GM21529 (cell line): ENCODE results near the gene TRANK1.
"Not testable (repeated sequence)": the region's sequence is repeated elsewhere in the genome, so short reads cannot be mapped to it uniquely, and the experiment has no call there.

Experiments
- ATAC-seq: cut with Tn5 transposase; IDR thresholded peaks from one replicate; pipeline ENCODE4 v1.9.1; 2021; ENCODE audit not compliant: unreplicated experiment

TRANK1 gene

DNA sequence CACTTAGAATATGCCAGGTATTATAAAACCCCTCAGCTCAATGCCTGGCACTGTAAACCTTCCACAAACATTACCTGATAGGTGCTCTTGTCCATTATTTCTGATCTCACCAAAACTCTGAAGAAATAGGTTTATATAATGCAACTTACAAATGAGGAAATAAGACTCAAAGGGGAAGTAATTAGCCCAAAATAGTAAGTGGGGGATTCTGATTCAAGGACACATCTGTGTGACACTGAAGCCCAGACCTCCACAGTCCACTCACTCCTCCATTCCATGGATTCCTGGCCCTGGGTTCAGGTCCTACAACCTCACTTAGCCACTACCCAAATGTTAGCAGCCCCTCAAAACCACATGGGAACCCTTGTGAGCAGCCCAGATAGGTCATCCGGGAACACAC lies 49.9 kb downstream of the TRANK1 start:
- ATAC-seq: no peak

DNA sequence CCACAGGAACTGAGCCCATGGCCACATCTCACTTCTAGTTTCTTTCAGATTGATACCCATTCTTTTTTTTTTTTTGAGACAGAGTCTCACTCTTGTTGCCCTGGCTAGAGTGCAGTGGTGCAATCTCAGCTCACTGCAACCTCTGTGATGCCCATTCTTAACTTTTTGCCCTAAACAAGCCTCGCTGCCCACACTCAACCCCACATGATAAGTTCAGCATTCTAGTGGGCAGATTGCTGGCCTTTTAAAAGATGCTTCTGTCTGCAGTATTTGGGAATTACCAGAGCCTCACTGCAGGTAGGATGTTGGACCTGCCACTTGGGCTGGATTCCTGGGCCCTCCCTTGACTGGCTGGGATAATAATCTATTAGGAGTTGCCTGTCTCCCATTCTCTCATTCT lies 51.0 kb downstream of the TRANK1 start:
- ATAC-seq: peak; percentile 13

DNA sequence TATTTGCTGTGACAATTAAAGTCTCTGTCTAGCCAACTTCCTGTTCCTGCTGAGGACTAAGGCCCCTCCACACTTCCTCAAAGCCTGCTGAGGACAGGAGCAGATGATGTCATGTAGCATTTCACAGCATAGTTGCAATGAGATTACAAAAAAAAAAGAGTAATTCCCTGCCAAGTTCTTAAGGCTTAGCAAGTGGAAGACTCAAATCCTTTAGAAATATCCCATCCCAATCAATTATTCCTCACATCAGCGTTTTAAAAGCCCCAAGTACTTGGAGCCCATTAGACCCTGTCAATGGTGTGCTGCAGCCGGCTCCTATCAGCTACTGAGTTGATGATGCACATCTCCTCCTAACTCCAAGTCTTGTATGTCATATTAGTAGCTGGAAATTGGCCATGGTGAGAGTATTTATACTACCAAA lies 51.7 kb downstream of the TRANK1 start:
- peak; percentile 46 for ATAC-seq

DNA sequence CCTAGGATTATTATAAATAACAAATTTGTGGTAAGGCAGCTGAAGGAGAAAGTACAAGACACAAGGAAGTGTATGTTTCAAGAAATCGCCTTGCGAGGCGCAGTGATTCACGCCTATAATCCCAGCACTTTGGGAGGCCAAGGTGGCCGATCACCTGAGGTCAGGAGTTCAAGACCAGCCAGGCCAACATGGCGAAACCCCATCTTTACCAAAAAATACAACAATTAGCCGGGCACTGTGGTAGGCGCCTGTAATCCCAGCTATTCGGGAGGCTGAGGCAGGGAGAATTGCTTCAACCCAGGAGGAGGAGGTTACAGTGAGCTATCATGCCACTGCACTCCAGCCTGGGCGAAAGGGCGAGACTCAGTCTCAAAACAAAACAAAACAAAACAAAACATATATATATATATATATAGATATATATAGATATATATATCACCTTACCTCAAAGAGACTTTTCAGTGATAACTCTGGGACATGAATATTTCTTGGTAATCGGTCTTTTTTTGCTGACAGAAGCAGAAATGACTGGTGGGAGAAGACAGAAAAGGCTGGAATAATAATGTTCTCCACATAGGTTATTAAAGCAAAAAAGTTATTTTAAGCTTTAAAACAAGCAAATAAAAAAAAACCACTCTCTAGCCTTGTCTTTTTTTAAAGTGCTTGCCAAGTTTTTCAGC lies 52.3 kb downstream of the TRANK1 start:
- ATAC-seq: no peak

DNA sequence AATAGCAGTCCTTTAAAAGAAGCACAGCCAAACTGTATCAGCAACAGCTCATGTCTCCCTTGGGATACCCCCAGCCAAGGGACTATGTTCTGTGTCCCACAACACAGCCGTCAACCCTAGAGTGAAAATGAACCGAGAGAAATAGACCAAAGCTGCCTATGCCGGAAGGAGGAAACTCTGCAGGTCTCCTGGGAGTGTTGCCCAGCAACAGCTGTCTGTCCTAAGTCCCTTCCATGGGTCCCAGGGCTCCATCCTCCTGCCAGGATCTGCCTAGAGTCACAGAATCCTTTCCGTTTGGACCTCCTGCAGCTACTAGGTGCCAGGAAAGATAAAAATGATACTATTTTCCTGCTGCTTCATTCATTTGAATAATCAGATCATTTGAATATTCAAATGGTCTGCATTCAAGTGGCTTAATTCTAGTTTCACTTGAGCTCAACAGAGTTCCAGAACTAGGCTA lies 53.1 kb downstream of the TRANK1 start:
- peak; percentile 85 for ATAC-seq

DNA sequence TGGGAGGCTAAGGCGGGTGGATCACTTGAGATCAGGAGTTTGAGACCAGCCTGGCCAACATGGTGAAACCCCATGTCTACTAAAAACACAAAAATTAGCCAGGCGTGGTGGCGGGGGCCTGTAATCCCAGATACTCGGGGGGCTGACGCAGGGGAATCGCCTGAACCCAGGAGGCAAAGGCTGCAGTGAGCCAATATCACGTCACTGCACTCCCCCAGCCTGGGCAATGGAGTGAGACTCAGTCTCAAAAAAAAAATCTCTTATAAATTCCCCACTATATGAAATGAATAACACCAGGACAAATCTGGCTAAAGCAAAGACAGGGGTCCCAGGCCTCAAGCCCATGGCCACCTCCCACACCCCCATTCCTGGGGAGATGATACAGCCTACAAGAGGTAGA lies 53.8 kb downstream of the TRANK1 start:
- not testable (repeated sequence) for ATAC-seq

DNA sequence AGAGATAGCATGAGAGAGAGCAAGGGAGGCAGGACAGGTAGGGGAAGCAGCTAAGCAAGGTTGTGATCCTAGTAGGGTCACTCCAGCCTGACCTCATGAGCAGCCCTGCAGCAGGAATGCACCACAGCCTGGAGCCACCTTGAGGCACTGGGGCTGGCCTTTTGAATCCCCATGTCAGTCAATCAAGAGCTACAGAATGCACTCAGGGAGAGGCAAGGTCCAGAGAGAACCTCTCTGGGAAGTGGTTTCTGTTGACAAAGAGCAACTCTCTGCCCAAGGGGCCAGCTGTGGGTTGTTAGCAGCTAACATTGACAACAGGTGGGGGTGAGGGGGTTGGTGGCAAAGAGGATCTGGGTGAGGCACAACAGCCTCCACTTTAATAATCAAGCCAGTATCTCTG lies 54.6 kb downstream of the TRANK1 start:
- ATAC-seq: no peak

DNA sequence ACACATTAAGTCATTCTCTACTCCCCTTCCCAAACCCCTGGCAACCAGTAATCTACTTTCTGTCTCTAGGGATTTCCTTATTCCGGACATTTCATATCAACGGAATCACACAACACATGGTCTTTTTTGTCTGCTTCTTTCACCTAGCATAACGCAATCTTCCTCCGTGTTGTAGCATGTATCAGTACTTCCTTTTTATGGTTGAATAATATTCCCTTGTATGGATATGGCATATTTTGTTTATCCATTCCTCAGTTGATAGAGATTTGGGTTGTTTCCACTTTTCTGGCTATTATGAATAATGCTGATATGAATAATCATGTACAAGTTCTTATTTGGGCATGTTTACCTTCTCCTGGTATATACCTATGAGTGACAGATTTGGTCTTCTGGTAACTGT lies 63.1 kb downstream of the TRANK1 start:
- ATAC-seq: no peak

DNA sequence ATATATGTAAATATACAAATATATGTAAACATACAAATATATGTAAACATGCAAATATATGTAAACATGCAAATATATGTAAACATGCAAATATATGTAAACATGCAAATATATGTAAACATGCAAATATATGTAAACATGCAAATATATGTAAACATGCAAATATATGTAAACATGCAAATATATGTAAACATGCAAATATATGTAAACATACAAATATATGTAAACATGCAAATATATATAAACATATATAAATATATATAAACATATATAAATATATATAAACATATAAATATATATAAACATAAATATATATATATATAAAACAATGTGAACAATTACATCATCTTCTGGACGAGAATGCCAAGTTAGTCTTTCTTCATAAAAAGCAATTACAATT lies 65.0 kb downstream of the TRANK1 start:
- not testable (repeated sequence) for ATAC-seq

DNA sequence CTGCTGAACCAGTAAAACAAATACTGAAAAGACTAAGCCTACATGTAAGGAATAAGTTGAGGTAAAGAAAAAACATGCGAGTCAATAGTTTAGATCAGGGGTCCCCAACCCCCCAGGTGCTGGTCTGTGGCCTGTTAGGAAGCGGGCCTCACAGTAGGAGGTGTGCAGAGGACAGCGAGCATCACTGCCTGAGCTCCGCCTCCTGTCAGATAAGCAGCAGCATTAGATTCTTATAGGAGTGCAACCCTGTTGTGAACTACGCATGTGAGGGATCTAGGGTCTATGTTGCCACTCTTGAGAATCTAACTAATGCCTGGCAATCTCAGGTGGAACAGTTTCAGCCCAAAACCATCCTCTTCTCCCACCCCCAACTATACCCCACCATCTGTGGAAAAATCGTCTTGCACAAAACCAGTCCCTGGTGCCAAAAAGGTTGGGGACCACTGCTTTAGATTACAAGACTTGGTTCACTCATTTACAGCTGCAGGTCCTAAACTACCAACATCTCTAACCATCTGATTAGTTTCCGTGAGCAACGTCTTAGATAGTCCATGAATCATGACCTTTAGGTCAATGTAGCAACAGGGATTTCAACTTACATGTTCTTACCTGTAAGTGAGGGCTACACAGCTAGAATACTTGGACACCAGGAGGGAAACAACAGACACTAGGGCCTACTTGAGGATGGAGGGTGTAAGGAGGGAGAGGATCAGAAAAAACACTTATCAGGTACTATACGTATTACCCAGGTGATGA lies 66.7 kb downstream of the TRANK1 start:
- ATAC-seq: no peak

DNA sequence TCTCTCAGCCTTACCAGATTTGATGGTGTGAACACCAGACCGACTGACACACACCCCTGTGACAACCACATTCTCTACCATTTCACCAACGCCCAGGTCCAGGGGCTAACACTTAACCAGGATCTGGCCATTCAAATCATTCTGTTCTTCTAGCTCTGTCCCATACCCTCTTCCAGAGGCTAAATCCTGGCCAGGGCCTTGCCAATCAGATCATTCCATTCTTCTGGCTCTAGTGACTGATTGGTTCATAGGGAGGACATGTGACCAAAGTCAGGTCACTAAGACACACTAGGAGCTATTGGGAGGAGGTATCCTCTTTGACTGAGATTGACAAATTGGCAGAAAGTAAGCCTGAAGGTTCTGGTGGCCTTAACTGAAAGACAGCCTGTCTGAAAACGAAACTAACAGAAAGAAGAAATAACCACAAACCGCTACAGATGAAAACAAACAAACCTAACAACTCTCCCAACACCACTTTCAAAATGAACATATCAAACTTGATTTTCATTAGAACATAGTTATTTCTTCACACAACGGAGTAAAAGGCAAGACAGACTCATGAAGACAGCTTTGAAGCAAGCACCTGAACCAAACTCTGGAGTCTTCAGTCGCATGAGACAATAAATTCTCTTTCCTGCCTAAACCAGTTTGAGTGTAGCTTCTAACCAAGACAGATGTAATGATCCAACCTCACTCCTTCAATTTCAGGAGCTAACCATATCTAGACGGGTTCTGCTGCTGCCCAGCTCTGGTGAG lies 68.5 kb downstream of the TRANK1 start:
- ATAC-seq: peak; percentile 99

DNA sequence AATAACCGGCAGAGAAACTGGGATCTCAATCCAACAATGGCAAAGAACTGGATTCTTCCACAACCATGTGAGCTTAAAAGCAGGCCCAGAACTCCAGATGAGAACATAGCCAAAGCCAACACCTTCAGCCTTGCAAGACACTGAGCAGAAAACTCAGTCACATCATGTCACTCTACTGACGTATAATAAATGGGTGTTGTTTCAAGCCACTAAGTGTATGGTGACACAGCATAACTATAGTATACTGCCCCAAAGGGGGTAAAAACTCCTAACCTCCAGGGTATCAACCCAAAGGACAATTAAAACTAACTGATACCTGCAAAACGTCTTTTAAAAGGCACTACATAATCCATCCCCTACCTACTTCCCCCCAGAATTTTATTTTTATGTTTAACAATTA lies 69.5 kb downstream of the TRANK1 start:
- no peak for ATAC-seq

DNA sequence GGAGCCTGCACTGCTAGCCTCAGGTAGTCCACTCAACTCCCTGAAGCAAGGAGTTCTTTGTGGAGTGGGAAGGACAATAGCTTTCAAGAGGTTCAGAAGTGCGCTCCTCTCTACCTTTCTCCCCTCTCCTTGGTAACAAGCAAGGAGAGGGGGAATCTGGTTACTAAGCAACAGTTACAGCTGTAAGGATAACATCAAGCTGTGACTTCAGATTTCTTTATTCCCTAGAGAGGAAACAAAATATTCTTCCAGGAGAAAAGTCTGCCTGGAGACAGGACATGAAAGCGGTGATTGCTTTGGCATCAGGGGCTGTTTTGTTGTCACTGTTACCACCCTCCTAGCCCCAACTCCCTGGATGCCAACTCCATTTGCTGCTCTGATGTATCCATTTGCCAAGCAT lies 70.4 kb downstream of the TRANK1 start:
- ATAC-seq: no peak

DNA sequence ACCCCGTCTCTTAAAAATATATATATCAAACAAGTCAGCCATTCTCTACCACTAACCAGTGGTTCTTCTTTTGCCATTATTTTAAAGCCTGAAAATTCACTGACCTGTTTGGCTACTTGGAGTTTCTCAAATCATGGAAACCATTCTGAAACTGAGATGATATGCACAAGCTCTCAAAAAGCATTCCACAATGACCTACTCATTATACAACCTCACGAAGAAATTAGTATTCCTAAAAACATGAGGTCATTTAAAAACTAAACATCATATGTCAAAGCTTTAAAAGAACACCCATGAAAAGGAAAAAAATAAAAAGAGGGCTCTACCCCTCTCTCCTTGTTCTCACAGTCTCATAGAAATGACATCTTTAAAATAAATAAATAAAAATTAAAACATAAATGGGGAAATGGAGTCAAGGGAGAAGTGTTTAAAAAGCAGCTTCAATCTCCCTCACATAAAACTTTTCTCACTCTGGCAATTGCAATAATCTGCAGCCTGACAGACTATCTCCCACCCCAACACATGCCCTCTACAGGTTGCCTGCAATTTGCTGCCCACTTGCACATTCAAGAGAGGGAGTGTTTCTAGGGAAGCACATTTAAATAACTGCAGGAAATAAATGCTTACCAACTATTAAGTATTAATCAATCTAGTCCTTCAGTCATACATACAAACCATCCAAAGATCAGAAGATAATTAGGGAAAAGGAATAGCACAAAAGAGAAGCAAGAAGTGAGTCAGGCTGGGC lies 73.3 kb downstream of the TRANK1 start:
- no peak for ATAC-seq

DNA sequence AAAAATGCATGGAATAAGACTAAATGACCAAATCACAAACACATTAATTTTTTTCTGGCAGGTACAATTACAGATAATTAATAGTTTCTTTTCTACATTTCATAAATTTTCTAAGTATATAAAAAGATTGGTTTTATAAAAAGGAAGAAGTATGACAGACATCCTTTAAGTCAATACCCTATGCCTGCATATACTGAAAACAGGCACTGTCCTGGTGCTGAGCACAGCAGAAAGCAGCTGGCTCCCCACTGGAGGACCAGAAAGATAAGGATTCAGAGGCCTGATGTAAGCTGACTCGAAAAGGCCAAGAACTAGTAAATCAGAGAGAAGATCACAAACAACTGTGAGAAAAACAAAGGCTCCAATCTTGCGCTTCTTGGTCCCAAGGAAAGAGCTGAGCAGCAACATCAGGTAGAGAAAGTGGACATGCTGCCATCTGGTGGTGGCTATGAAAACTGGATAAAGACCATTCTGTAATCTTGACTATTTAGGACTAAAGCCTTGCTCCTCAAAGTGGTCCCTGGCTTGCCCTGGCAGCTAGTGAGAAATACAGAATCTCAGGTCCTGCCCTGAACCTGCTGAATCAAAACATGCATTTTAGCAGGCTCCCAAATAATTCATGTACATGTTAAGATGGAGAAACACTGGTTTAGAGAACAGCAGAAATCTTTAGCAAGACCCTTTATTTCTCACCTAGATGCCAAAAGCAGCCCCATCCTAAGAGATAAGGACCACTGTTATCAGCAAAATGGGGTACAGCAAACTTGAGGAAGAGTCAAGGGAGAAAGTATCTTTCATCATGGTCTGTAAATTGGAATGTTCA lies 76.0 kb downstream of the TRANK1 start:
- peak; percentile 92 for ATAC-seq

DNA sequence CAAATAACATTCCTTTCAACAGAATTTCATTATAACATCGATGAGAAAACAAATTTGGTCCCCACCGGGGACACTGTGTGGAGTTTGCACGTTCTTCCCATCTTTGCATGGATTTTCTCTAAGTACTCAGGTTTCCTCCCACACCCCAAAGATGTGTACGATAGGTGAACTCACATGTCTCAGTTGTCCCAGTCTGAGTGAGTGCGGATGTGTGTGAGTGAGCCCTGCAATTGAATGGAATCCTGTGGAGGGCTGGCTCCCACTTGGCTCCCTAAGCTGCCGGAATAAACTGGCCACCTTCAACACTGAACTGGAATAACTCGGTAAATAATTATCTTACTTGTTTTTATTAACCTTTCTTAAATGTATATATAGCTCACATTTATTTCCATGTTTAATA lies 77.0 kb downstream of the TRANK1 start:
- ATAC-seq: no peak

DNA sequence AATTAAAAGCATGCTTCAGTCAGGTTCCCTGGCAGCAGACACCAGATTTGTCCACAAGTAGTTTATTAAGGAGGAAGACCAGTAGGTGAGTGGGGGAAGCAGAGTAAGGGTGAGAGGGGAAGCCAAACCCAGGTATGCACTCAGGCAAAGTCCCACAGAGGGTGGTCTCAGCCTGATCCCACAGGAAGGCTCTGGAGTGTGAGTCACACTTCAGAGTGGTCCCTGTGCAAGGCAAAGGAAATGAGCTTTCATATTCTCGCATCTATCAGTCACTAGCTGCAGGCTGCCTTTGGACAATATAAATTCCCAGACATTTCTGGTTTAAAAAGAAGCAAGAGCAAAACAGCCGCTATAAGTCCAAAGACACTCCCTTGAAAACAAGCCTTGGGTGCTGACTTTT lies 78.5 kb downstream of the TRANK1 start:
- ATAC-seq: no peak

DNA sequence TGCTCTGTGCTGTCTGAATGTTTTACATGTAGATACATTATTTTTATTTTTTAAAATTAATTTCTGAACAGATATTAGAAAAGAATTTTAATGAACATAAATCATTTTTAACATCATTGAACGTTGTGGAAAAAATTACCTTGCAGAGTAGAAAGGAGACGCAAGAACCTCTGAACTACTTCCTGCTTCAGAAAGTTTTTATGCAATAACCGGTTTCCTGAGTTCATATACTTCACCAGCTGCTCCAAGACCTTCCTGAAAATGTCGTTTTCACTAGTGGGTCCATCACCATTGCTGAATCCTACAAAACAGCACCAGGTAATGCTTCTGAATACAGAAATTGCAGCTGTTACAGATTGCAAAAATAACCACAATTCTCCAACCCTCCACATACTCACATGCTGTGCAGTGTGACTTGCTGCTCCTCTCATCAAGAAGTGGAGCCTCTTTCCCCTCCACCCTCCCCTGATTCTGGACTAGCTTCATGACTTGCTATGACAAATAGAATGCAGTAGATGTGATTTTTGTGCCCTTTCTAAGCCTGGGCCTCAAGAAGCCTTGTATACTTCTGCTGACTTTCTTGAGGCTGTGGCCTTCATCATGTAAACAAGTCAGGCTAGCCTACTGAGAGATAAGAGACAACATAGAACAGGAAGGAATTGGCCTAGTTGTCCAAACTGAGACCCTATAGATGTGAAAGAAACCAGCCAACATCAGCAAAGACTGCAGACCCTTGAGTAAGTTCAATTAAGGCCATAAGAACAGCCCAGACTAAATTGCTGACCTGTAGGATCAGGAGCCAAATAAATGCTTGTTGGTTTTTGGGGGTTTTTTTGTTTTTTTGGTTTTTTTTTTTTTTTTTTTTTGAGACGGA lies 80.4 kb downstream of the TRANK1 start:
- ATAC-seq: no peak

DNA sequence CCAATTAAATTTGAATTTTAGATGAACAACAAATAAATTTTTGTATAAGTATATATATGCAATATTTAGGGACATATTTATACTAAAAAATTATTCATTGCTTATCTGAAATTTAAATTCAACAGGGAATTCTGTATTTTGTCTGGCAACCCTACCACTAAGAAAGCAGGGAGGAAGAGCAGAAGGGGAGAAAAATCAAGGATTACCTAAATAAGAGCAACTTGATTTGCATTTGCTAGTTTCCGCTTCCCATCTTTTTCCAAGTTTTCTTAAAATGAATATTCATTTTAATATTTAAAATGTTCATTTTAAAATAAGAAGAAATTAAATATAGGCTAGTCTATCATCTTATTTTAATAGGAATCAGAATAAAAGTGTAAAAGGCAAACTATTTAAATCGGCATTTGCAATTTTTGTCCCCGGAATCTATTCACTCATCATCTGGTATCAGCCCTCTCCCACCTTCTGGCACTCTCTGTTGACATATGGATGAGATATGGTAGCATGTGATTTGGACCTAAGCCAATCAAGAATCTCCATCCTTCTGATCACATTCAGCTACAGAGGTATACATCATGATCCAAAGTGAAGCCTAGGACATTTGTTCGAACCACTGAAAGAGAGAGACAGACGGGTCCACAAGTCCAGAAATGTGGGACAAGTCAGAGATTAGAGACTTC lies 82.6 kb downstream of the TRANK1 start:
- no peak for ATAC-seq
